ENCODE results near the gene CAMK2B.

DNA sequence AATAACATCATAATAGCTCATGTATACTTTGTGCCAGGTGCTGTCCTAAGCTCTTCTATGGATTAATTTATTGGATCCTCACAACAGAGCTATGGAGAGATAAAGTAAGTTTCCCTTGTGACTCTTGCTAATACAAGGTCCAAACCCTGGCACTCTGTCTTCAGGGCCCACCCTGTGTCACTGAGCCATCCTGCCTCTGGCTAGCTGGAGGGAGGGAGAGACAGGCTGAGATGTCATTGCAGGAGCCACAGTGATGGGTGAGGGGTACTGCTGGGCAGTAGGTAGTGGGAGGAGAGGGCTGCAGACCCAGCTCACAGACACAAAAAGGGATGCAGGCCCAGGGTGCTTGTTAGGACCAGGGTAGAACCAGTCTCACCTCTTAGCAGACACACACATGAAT is 153.0 kb downstream of the CAMK2B start:
- TF ChIP-seq GATA2 (IDR thresholded peaks at IDR 0.05; ENCODE audit: low read depth, low read length) = no peak
- no peak for TF ChIP-seq GATA3 (IDR thresholded peaks at IDR 0.05; ENCODE audit: low read depth, low read length)
